ENCODE results near the gene HOXD10.

Gene HOXD10

GRCh38 chr2:176132205-176133171 lies 15.9 kb downstream of the HOXD10 start:
- no peak for ATAC-seq (ENCODE audit: low read depth)
- Mint-ChIP-seq H3K27ac (no peak overlapping the region), H3K4me1 (peaks cover 12% of the 10 kb centered on the region), H3K9me3 (peaks cover 2% of the 10 kb centered on the region), H3K4me3 (peak overlapping the region; percentile 68), H3K36me3 (peaks cover 2% of the 10 kb centered on the region), H3K27me3 (peaks cover 35% of the 10 kb centered on the region)
- DNase-seq (ENCODE audit: low spot score in 2 of 2), result no peak

- H3K27me3 Mint-ChIP-seq, result peaks cover 30% of the 10 kb centered on the region
- H3K4me1 Mint-ChIP-seq, result peaks cover 12% of the 10 kb centered on the region
Observed at GRCh38 chr2:176133389-176133788, 16.8 kb downstream of the HOXD10 start.

GRCh38 chr2:176134035-176134434 lies 17.5 kb downstream of the HOXD10 start:
- Mint-ChIP-seq H3K36me3 (peaks cover 3% of the 10 kb centered on the region), H3K4me1 (peaks cover 9% of the 10 kb centered on the region), H3K27ac (no peak overlapping the region), H3K4me3 (no peak overlapping the region), H3K27me3 (peaks cover 32% of the 10 kb centered on the region), H3K9me3 (peaks cover 2% of the 10 kb centered on the region)
- ATAC-seq (ENCODE audit: low read depth), result no peak
- DNase-seq (ENCODE audit: low spot score in 2 of 2), result no peak

More at GRCh38 chr2:176133389-176133788, 16.8 kb downstream of the HOXD10 start:
- no peak for DNase-seq (ENCODE audit: low spot score in 2 of 2)
- peaks cover 2% of the 10 kb centered on the region for H3K36me3 Mint-ChIP-seq
- no peak for ATAC-seq (ENCODE audit: low read depth)
- no peak overlapping the region for H3K4me3 Mint-ChIP-seq
- H3K9me3 Mint-ChIP-seq, result peaks cover 2% of the 10 kb centered on the region
- H3K27ac Mint-ChIP-seq, result no peak overlapping the region

- no peak overlapping the region for H3K27ac Mint-ChIP-seq
- H3K9me3 Mint-ChIP-seq, result peaks cover 2% of the 10 kb centered on the region
- H3K4me1 Mint-ChIP-seq, result peaks cover 9% of the 10 kb centered on the region
- DNase-seq (ENCODE audit: low spot score in 2 of 2), result no peak
- peaks cover 38% of the 10 kb centered on the region for H3K27me3 Mint-ChIP-seq
- H3K4me3 Mint-ChIP-seq, result no peak overlapping the region
- H3K36me3 Mint-ChIP-seq, result peaks cover 5% of the 10 kb centered on the region
- ATAC-seq (ENCODE audit: low read depth), result no peak
Observed at GRCh38 chr2:176135035-176135440, 18.5 kb downstream of the HOXD10 start.

- Mint-ChIP-seq H3K4me1 (peaks cover 15% of the 10 kb centered on the region), H3K27me3 (peaks cover 39% of the 10 kb centered on the region), H3K9me3 (peaks cover 2% of the 10 kb centered on the region), H3K27ac (no peak overlapping the region), H3K4me3 (no peak overlapping the region), H3K36me3 (peaks cover 3% of the 10 kb centered on the region)
- ATAC-seq (ENCODE audit: low read depth), result no peak
- DNase-seq (ENCODE audit: low spot score in 2 of 2), result no peak
Observed at GRCh38 chr2:176136374-176137251, 20.0 kb downstream of the HOXD10 start.

GRCh38 chr2:176137252-176137580 lies 20.6 kb downstream of the HOXD10 start:
- H3K4me3 Mint-ChIP-seq, result no peak overlapping the region
- peaks cover 2% of the 10 kb centered on the region for H3K9me3 Mint-ChIP-seq
- peaks cover 14% of the 10 kb centered on the region for H3K4me1 Mint-ChIP-seq
- H3K36me3 Mint-ChIP-seq, result peaks cover 3% of the 10 kb centered on the region
- no peak overlapping the region for H3K27ac Mint-ChIP-seq
- DNase-seq (ENCODE audit: low spot score in 2 of 2) (no peak), ATAC-seq (ENCODE audit: low read depth) (no peak)
- H3K27me3 Mint-ChIP-seq, result peaks cover 39% of the 10 kb centered on the region

- ATAC-seq (ENCODE audit: low read depth) (no peak), DNase-seq (ENCODE audit: low spot score in 2 of 2) (no peak)
- H3K27me3 Mint-ChIP-seq, result peaks cover 37% of the 10 kb centered on the region
- H3K4me3 Mint-ChIP-seq, result no peak overlapping the region
- peaks cover 2% of the 10 kb centered on the region for H3K9me3 Mint-ChIP-seq
- H3K4me1 Mint-ChIP-seq, result peaks cover 12% of the 10 kb centered on the region
- H3K27ac Mint-ChIP-seq, result no peak overlapping the region
- peaks cover 3% of the 10 kb centered on the region for H3K36me3 Mint-ChIP-seq
Observed at GRCh38 chr2:176137906-176138305, 21.3 kb downstream of the HOXD10 start.

GRCh38 chr2:176138526-176138922 lies 21.9 kb downstream of the HOXD10 start:
- peaks cover 3% of the 10 kb centered on the region for H3K36me3 Mint-ChIP-seq
- H3K27me3 Mint-ChIP-seq, result peaks cover 38% of the 10 kb centered on the region
- peaks cover 12% of the 10 kb centered on the region for H3K4me1 Mint-ChIP-seq
- ATAC-seq (ENCODE audit: low read depth) (no peak), DNase-seq (ENCODE audit: low spot score in 2 of 2) (no peak)
- no peak overlapping the region for H3K27ac Mint-ChIP-seq
- H3K9me3 Mint-ChIP-seq, result peaks cover 2% of the 10 kb centered on the region
- no peak overlapping the region for H3K4me3 Mint-ChIP-seq

- no peak for ATAC-seq (ENCODE audit: low read depth)
- H3K27ac Mint-ChIP-seq, result no peak overlapping the region
- H3K36me3 Mint-ChIP-seq, result peaks cover 3% of the 10 kb centered on the region
- H3K9me3 Mint-ChIP-seq, result peaks cover 2% of the 10 kb centered on the region
- DNase-seq (ENCODE audit: low spot score in 2 of 2), result no peak
- H3K27me3 Mint-ChIP-seq, result peaks cover 38% of the 10 kb centered on the region
- no peak overlapping the region for H3K4me3 Mint-ChIP-seq
- peaks cover 12% of the 10 kb centered on the region for H3K4me1 Mint-ChIP-seq
Observed at GRCh38 chr2:176138923-176139660, 22.5 kb downstream of the HOXD10 start.

- H3K4me1 Mint-ChIP-seq, result peaks cover 12% of the 10 kb centered on the region
- H3K36me3 Mint-ChIP-seq, result peaks cover 3% of the 10 kb centered on the region
- peaks cover 39% of the 10 kb centered on the region for H3K27me3 Mint-ChIP-seq
- peaks cover 2% of the 10 kb centered on the region for H3K9me3 Mint-ChIP-seq
- H3K27ac Mint-ChIP-seq, result no peak overlapping the region
- no peak for ATAC-seq (ENCODE audit: low read depth)
- H3K4me3 Mint-ChIP-seq, result no peak overlapping the region
- DNase-seq (ENCODE audit: low spot score in 2 of 2), result no peak
Observed at GRCh38 chr2:176139661-176140512, 23.3 kb downstream of the HOXD10 start.

GRCh38 chr2:176140513-176141317 lies 24.1 kb downstream of the HOXD10 start:
- peaks cover 40% of the 10 kb centered on the region for H3K27me3 Mint-ChIP-seq
- no peak overlapping the region for H3K27ac Mint-ChIP-seq
- peaks cover 1% of the 10 kb centered on the region for H3K9me3 Mint-ChIP-seq
- peaks cover 10% of the 10 kb centered on the region for H3K4me1 Mint-ChIP-seq
- peaks cover 3% of the 10 kb centered on the region for H3K36me3 Mint-ChIP-seq
- peak overlapping the region; percentile 2 for H3K4me3 Mint-ChIP-seq
- DNase-seq (ENCODE audit: low spot score in 2 of 2), result peak; percentile 52 to 78
- ATAC-seq (ENCODE audit: low read depth), result peak; percentile 82

GRCh38 chr2:176142281-176142680 lies 25.7 kb downstream of the HOXD10 start:
- Mint-ChIP-seq H3K36me3 (peaks cover 3% of the 10 kb centered on the region), H3K4me3 (no peak overlapping the region), H3K27ac (no peak overlapping the region), H3K27me3 (peaks cover 35% of the 10 kb centered on the region), H3K9me3 (no peaks in the 10 kb centered on the region), H3K4me1 (peaks cover 5% of the 10 kb centered on the region)
- no peak for DNase-seq (ENCODE audit: low spot score in 2 of 2)
- no peak for ATAC-seq (ENCODE audit: low read depth)

Measured in memory B cell (primary cell).